ENCODE results near the gene LRRC2. TPM values are rescaled to one million over a fixed set of nuclear protein-coding genes. Genes with fewer than 3 reads are reported as not detected.
A peak's percentile ranks its signal among the peaks of the same experiment; 100 is the strongest.

Gene LRRC2
- total and polyA plus RNA-seq, 9 of the 15 experiments (the other 6 are each of a cell fraction or from before 2014, with no cell fraction given): 0.01 to 0.04 (median 0.03) TPM; not detected in 5

DNA sequence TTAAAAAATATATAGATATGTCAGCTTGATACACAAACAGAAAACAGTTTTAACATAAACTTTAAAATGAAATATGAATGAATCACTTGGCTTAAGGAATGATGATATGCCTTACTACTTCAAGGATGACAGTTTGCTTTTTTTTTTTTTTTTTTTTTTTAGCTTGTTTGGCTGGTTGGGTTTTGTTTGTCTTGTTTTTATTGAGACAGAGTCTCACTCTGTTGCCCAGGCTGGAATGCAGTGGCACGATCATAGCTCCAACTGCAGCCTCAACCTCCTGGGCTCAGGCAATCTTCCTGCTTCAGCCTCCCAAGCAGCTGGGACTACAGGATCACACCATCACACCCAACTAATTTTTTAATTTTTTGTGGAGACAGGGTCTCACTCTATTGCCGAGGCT, 14.5 kb downstream of the LRRC2 start:
- TF ChIP-seq, protein P1, sequence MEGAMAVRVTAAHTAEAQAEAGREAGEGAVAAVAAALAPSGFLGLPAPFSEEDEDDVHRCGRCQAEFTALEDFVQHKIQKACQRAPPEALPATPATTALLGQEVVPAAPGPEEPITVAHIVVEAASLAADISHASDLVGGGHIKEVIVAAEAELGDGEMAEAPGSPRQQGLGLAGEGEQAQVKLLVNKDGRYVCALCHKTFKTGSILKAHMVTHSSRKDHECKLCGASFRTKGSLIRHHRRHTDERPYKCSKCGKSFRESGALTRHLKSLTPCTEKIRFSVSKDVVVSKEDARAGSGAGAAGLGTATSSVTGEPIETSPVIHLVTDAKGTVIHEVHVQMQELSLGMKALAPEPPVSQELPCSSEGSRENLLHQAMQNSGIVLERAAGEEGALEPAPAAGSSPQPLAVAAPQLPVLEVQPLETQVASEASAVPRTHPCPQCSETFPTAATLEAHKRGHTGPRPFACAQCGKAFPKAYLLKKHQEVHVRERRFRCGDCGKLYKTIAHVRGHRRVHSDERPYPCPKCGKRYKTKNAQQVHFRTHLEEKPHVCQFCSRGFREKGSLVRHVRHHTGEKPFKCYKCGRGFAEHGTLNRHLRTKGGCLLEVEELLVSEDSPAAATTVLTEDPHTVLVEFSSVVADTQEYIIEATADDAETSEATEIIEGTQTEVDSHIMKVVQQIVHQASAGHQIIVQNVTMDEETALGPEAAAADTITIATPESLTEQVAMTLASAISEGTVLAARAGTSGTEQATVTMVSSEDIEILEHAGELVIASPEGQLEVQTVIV (CRISPR knock-in tag; IDR thresholded peaks at IDR 0.05; ENCODE audit: borderline replicate concordance): no peak
- TF ChIP-seq PHB2 (IDR thresholded peaks at IDR 0.05; ENCODE audit: low read depth): no peak
- no peak for TF ChIP-seq HSF4 (CRISPR knock-in tag; IDR thresholded peaks at IDR 0.05; ENCODE audit: borderline replicate concordance)
- no peak for TF ChIP-seq HEY1 (CRISPR knock-in tag; IDR thresholded peaks at IDR 0.05; ENCODE audit: borderline replicate concordance)
- no peak overlapping the region for H3K4me2 ChIP-seq (ENCODE audit: insufficient read depth, low read length)
- intact Hi-C loops (cut with micrococcal nuclease) (no loop called here), in situ Hi-C loops (cut with MboI) (no loop called here)
- no peak overlapping the region for H3K9ac ChIP-seq (ENCODE audit: insufficient read depth in 1 of 2, low read depth in 2 of 2, low read length in 2 of 2)
- 0 out of 2 replicates have a peak overlapping the region, but pooled peaks have one; percentile 6 for H2AFZ ChIP-seq (ENCODE audit: low read depth, low read length)
- no peaks in the 10 kb centered on the region for H3K9me1 ChIP-seq (ENCODE audit: control insufficient read depth, insufficient read depth, low read length)
- H3K27me3 ChIP-seq (ENCODE audit: control insufficient read depth in 2 of 2, insufficient read depth in 2 of 2, low read length in 2 of 2): no peaks in the 10 kb centered on the region; a peak in 1 of 5 replicates
- CTCF ChIA-PET (ENCODE audit: low intra/inter-chr PET ratio): no interaction called here
- FAIRE-seq: no peak
- no peak overlapping the region for H3K4me3 ChIP-seq
- POLR2A ChIA-PET: interaction anchor here (0.6 to 1.6 kb wide), 3 partner anchors 9 to 314 kb away, joined by 3 to 6 read pairs (median 4); no protein-coding TSS in a partner anchor
- no peaks in the 10 kb centered on the region for H3K36me3 ChIP-seq (ENCODE audit: control insufficient read depth, insufficient read depth, low read length)
- peaks cover 26 to 32% of the 10 kb centered on the region in 2 experiments for H3K4me1 ChIP-seq (replicated peaks in 1 of 2; ENCODE audit: control insufficient read depth in 2 of 2, insufficient read depth in 2 of 2, low read length in 2 of 2)
- no TSS peak for BruUV-seq (replicated peaks)
- WGBS (ENCODE audit: insufficient coverage, low coverage, missing lambda C conversion rate): 85% methylated on average over 2 of the region's 2 CpGs
- no peaks in the 10 kb centered on the region for H3K79me2 ChIP-seq (ENCODE audit: control insufficient read depth, insufficient read depth, low read length)
- no peak for ATAC-seq
- H3K9me3 ChIP-seq (replicated peaks; ENCODE audit: control insufficient read depth, insufficient read depth, low read depth, low read length): no peaks in the 10 kb centered on the region; the same call in 1 of the 2 replicates
- no peaks in the 10 kb centered on the region for H4K20me1 ChIP-seq (replicated peaks; ENCODE audit: control insufficient read depth, insufficient read depth, low read length)
- H3K27ac ChIP-seq (ENCODE audit: extremely low read depth, low read depth, low read length): no peak overlapping the region
- no peak for DNase-seq (ENCODE audit: extremely low read depth in 1 of 4, low spot score in 3 of 4)
